Endothelial cell of umbilical vein (primary cell): ENCODE measurements around the gene CPOX. TPM values are rescaled to one million over a fixed set of nuclear protein-coding genes. Genes with fewer than 3 reads are reported as not detected.

Source experiments
- BruUV-seq: library from RNA; stranded (reverse); fragments of 400-500 nt; replicated peaks from 2 replicates; lab custom pipeline; 2021; lab: Mats Ljungman, UMichigan
- CTCF ChIA-PET: fragments of 300-600, 350-600 bp; sonication (Branson Sonifier 250); formaldehyde crosslinking; loops from one replicate; lab custom pipeline; 2021; ENCODE audit warnings: antibody characterized with exemption, inconsistent platforms; lab: Charles Lee
- POLR2A ChIA-PET: fragments of 300-600, 350-600 bp; sonication (Branson Sonifier 250); formaldehyde crosslinking; loops from one replicate; lab custom pipeline; 2021; ENCODE audit warnings: antibody characterized with exemption, inconsistent platforms; lab: Charles Lee
- DNase-seq: peaks from one replicate; pipeline ENCODE4 v3.0.0-alpha.2; 2011; ENCODE audit warnings: low read depth, low spot score
- FAIRE-seq: peaks from 2 replicates; lab custom pipeline; 2011; peaks lifted over from hg19 to GRCh38; lab: Jason Lieb, UNC
- H2AFZ ChIP-seq: 2 replicates; pipeline ENCODE4 v1.6.0; 2012; ENCODE audit warnings: low read depth, low read length, control low read depth, inconsistent platforms
- H3K27ac ChIP-seq: 2 replicates; pipeline ENCODE4 v1.5.1; 2011; ENCODE audit warnings: low read depth, mild to moderate bottlenecking, control low read depth, low read length, moderate library complexity; ENCODE audit not compliant: insufficient read depth
- H3K27me3 ChIP-seq, 2 experiments: 2 replicates each; pipeline versions ENCODE4 v1.6.0 to v1.6.1; 2011; ENCODE audit warnings: low read length in 2 of 2, mixed read lengths in 1 of 2; ENCODE audit not compliant: control insufficient read depth in 2 of 2, insufficient read depth in 2 of 2
- H3K36me3 ChIP-seq, 2 experiments: 2 replicates in 1 of 2; 3 replicates in 1 of 2; pipeline ENCODE4 v1.5.1; 2011; ENCODE audit warnings: low read length in 2 of 2, mild to moderate bottlenecking in 1 of 2, moderate library complexity in 1 of 2; ENCODE audit not compliant: control insufficient read depth in 2 of 2, insufficient read depth in 2 of 2; ENCODE audit errors: extremely low read depth in 1 of 2
- H3K4me1 ChIP-seq: 3 replicates; pipeline ENCODE4 v1.5.1; 2011; ENCODE audit warnings: mild to moderate bottlenecking, low read length; ENCODE audit not compliant: control insufficient read depth, insufficient read depth; ENCODE audit errors: extremely low read depth
- H3K4me2 ChIP-seq: 2 replicates; pipeline ENCODE4 v1.6.1; 2011; ENCODE audit warnings: low read length, control low read depth, mixed read lengths; ENCODE audit not compliant: insufficient read depth
- H3K4me3 ChIP-seq, 3 experiments: fragments of 200-600 bp in 1 of 3; sonication (generic), shearing (Covaris generic) in 1 of 3; replicated peaks in 1 of 3; 2 replicates each; pipeline ENCODE4 v1.5.1; 2011 to 2016; ENCODE audit warnings: control low read depth in 3 of 3, low read length in 3 of 3, mild to moderate bottlenecking in 2 of 3, inconsistent platforms in 1 of 3, low read depth in 1 of 3, moderate library complexity in 1 of 3; ENCODE audit not compliant: insufficient read depth in 1 of 3
- H3K79me2 ChIP-seq: 2 replicates; pipeline ENCODE4 v1.6.0; 2012; ENCODE audit warnings: low read length, inconsistent platforms; ENCODE audit not compliant: control insufficient read depth, insufficient read depth
- H3K9ac ChIP-seq: replicated peaks from 2 replicates; pipeline ENCODE3; 2011; ENCODE audit warnings: low read length, control low read depth; ENCODE audit not compliant: insufficient read depth; ENCODE audit errors: extremely low read depth
- H3K9me1 ChIP-seq: replicated peaks from 3 replicates; pipeline ENCODE4 v1.6.0; 2011; ENCODE audit warnings: mild to moderate bottlenecking, low read length; ENCODE audit not compliant: control insufficient read depth, insufficient read depth; ENCODE audit errors: extremely low read depth
- H3K9me3 ChIP-seq: replicated peaks from 2 replicates; pipeline ENCODE4 v1.5.1; 2012; ENCODE audit warnings: low read length, inconsistent platforms; ENCODE audit not compliant: control insufficient read depth, insufficient read depth
- H4K20me1 ChIP-seq: replicated peaks from 2 replicates; pipeline ENCODE3; 2011; ENCODE audit warnings: mild to moderate bottlenecking, low read length; ENCODE audit not compliant: control insufficient read depth, insufficient read depth; ENCODE audit errors: extremely low read depth
- EZH2 ChIP-seq: IDR thresholded peaks from 2 replicates; pipeline ENCODE4 v1.6.1; 2012; ENCODE audit warnings: borderline replicate concordance, low read depth, mild to moderate bottlenecking, moderate library complexity, low read length, inconsistent platforms; ENCODE audit not compliant: severe bottlenecking
- FOS ChIP-seq: IDR thresholded peaks from 2 replicates; pipeline ENCODE4 v1.6.1; 2011; ENCODE audit warnings: mild to moderate bottlenecking, low read length, moderate library complexity, borderline replicate concordance; ENCODE audit not compliant: insufficient read depth
- GATA2 ChIP-seq: IDR thresholded peaks from 2 replicates; pipeline ENCODE4 v1.7.0; 2011; ENCODE audit warnings: low read depth, mild to moderate bottlenecking, moderate library complexity, mixed read lengths, low read length; ENCODE audit not compliant: insufficient read length, insufficient read depth
- JUN ChIP-seq: IDR thresholded peaks from 2 replicates; pipeline ENCODE4 v1.6.1; 2011; ENCODE audit warnings: borderline replicate concordance, low read depth; ENCODE audit not compliant: insufficient read length, insufficient read depth
- MYC ChIP-seq: IDR thresholded peaks from one replicate; pipeline ENCODE4 v1.6.1; 2011; ENCODE audit warnings: mild to moderate bottlenecking, low read depth, low read length
- POLR2A ChIP-seq: IDR thresholded peaks from 2 replicates; pipeline ENCODE4 v1.6.1; 2012; ENCODE audit warnings: low read depth, mild to moderate bottlenecking, control low read depth, low read length
- POLR2AphosphoS5 ChIP-seq: IDR thresholded peaks from 2 replicates; pipeline ENCODE4 v1.6.1; 2012; ENCODE audit warnings: low read depth, mild to moderate bottlenecking, control low read depth, low read length, moderate library complexity; ENCODE audit not compliant: insufficient read depth
- dilution Hi-C: fragments of 300-500 bp; cut with MboI; formaldehyde crosslinking; loops from one replicate; pipeline ENCODE4 v1.15.0; 2019; ENCODE audit warnings: low sequenced_read_pairs; ENCODE audit not compliant: extremely low pct_ligation_motif_present
- intact Hi-C: fragments of 100-400 bp; cut with micrococcal nuclease; formaldehyde crosslinking; loops from one replicate; pipeline ENCODE4 v1.10.0; 2022
- polyA plus RNA-seq, 4 experiments: library from polyadenylated mRNA; depleted of rRNA in 3 of 4; stranded (reverse) in 3 of 4; unstranded in 1 of 4; fragments of >200 nt; gene quantifications; 2 replicates each; pipeline versions ENCODE4 v1.2.1 to v1.2.3, GENCODE V29; 2011 to 2012; ENCODE audit warnings: missing spikeins in 1 of 4
- total RNA-seq: library from RNA; stranded (reverse); gene quantifications from 2 replicates; pipeline ENCODE4 v1.2.3, GENCODE V29; 2021
- TF ChIP-seq, protein P1 (sequence below): IDR thresholded peaks from 2 replicates; pipeline ENCODE4 v1.6.1; 2011; ENCODE audit not compliant: insufficient read depth, insufficient read length
- TF ChIP-seq, protein P2 (sequence below), 2 donors: IDR thresholded peaks; 1 replicate in 1 of 2; 2 replicates in 1 of 2; pipeline ENCODE4 v1.5.1; 2011; ENCODE audit warnings: low read length in 2 of 2, mild to moderate bottlenecking in 2 of 2, moderate library complexity in 2 of 2, control low read depth in 1 of 2, inconsistent platforms in 1 of 2, low read depth in 1 of 2; ENCODE audit not compliant: insufficient read depth in 1 of 2; ENCODE audit errors: extremely low read depth in 1 of 2

The CPOX gene
- total and polyA plus RNA-seq, 2 donors (not counting 3 experiments of a cell fraction or from before 2014, with no cell fraction given), result 12.3 to 24.5 TPM

DNA sequence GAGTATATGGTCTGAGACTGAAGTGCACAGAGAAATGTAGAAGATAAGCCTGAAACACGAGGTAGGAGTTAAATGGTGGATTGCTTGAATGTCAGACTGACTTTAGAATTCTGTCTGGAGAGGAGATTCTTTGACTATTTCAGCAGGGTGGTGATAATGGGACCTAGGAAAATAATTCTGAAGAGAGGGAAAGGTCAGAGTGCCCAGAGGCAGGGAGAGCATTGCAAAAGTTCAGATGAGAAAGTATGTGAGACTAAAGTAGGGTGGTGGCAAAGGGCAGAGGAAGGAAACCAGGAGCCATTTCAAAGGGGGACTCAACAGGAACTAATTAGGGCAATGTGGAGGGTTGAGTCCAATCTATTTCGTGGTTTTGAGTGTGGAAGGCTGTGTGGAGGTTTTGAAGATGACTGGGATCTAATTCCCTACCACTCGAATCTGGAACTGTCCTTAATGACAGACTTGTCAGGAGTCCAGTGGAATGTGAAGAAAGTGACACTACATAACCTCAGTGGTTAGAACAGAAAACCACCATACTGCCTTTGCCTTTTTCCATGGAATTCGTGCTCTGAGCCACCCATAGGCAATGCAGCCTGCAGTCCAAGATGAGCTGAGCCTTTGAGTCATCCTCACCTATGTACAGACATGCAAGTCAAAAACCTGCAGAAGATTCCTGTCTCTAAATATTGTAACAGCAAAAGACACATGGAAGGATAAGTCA lies 16.1 kb downstream of the CPOX start:
- no peaks in the 10 kb centered on the region for H3K9me1 ChIP-seq
- DNase-seq, result no peak
- intact Hi-C loops (no loop called here), dilution Hi-C loops (no loop called here)
- TF ChIP-seq FOS (no peak), POLR2A (no peak), MYC (no peak), POLR2AphosphoS5 (no peak), EZH2 (no peak), GATA2 (no peak), JUN (no peak)
- TF ChIP-seq, protein P1, sequence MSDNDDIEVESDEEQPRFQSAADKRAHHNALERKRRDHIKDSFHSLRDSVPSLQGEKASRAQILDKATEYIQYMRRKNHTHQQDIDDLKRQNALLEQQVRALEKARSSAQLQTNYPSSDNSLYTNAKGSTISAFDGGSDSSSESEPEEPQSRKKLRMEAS, result no peak
- TF ChIP-seq, protein P2, sequence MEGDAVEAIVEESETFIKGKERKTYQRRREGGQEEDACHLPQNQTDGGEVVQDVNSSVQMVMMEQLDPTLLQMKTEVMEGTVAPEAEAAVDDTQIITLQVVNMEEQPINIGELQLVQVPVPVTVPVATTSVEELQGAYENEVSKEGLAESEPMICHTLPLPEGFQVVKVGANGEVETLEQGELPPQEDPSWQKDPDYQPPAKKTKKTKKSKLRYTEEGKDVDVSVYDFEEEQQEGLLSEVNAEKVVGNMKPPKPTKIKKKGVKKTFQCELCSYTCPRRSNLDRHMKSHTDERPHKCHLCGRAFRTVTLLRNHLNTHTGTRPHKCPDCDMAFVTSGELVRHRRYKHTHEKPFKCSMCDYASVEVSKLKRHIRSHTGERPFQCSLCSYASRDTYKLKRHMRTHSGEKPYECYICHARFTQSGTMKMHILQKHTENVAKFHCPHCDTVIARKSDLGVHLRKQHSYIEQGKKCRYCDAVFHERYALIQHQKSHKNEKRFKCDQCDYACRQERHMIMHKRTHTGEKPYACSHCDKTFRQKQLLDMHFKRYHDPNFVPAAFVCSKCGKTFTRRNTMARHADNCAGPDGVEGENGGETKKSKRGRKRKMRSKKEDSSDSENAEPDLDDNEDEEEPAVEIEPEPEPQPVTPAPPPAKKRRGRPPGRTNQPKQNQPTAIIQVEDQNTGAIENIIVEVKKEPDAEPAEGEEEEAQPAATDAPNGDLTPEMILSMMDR (IDR thresholded peaks at IDR 0.05; ENCODE audit: extremely low read depth in 1 of 2, insufficient read depth in 1 of 2, low read depth in 1 of 2, low read length in 2 of 2), result no peak
- no peak overlapping the region for H3K4me3 ChIP-seq
- BruUV-seq, result no TSS peak
- H3K4me2 ChIP-seq, result no peak overlapping the region
- H3K36me3 ChIP-seq, result peaks cover 2 to 6% of the 10 kb centered on the region in 2 experiments
- no peaks in the 10 kb centered on the region for H3K79me2 ChIP-seq
- FAIRE-seq, result no peak
- no peaks in the 10 kb centered on the region for H4K20me1 ChIP-seq
- POLR2A ChIA-PET, result no interaction called here
- H2AFZ ChIP-seq, result no peak overlapping the region
- H3K9ac ChIP-seq, result no peak overlapping the region
- H3K27ac ChIP-seq, result no peak overlapping the region
- CTCF ChIA-PET, result interaction anchor here (1.1 kb wide), 2 partner anchors 12 to 16 kb away, joined by 3 read pairs; partner anchors contain the start of gene CPOX
- no peaks in the 10 kb centered on the region for H3K27me3 ChIP-seq
- peaks cover 8% of the 10 kb centered on the region for H3K4me1 ChIP-seq
- no peaks in the 10 kb centered on the region for H3K9me3 ChIP-seq
